ENCODE measurements around the gene ELAC2. TPM values are rescaled to one million over a fixed set of nuclear protein-coding genes. Genes with fewer than 3 reads are reported as not detected.

ELAC2 gene
- total and polyA plus RNA-seq, 2 of the 8 experiments (the other 6 are each of a cell fraction or from before 2014, with no cell fraction given) = 91.6 to 127 TPM

DNA sequence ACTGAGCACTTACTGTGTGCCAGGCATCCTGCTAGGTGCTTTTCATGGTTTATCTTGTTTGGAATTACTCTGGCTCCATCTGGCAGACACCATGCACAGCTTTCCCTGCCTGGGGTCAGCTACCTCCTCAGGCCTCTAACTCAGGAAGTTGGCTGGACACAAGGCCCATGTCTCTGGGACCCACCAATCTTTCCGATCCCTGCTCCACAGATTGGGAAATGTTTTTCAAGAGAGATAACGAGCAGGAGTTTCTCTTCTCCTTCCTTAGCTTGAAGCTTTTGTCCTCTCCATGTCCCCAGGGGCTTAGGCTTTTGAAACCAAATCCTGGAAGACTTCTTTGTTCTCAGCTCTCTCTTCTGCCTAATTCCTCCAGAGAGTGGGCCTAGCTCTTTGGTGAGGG is 11.5 kb upstream of the ELAC2 start:
- no peaks in the 10 kb centered on the region for H4K20me1 ChIP-seq (replicated peaks in 1 of 2; ENCODE audit: control insufficient read depth in 1 of 2, insufficient read depth in 2 of 2, low read length in 2 of 2)
- FAIRE-seq (no peak), DNase-seq (ENCODE audit: low read depth in 1 of 2, low spot score in 2 of 2) (no peak)
- POLR2A ChIA-PET (ENCODE audit: partially characterized antibody) = interaction anchor here (1.6 kb wide), 1 partner anchor 12 kb away, joined by 5 read pairs; the partner anchor contains the start of gene ELAC2
- no peak overlapping the region for H2BK5ac ChIP-seq (ENCODE audit: low read depth, low read length)
- H2BK20ac ChIP-seq (ENCODE audit: low read length) = no peak overlapping the region
- H3K4me2 ChIP-seq (ENCODE audit: insufficient read depth in 1 of 2, low read depth in 2 of 2, low read length in 2 of 2) = no peak overlapping the region
- CTCF ChIA-PET (ENCODE audit: partially characterized antibody) = interaction anchor here (0.5 to 6.2 kb wide), 24 partner anchors 9 to 1529 kb away, joined by 3 to 52 read pairs (median 4); partner anchors contain the start of gene ELAC2
- 75% methylated on average over 2 of the region's 2 CpGs; no CpG with 5 or more reads in 1 of the 2 experiments for WGBS, 2 experiments (ENCODE audit: extremely low coverage in 1 of 2, insufficient coverage in 1 of 2, insufficient read length in 1 of 2, insufficient replicate concordance in 2 of 2, low coverage in 1 of 2, low lambda C conversion rate in 2 of 2, missing lambda C conversion rate in 1 of 2)
- peaks cover 0 to under 1% (median under 1%) of the 10 kb centered on the region in 4 experiments; a peak in 2 of 7 replicates for H3K4me1 ChIP-seq (replicated peaks in 1 of 4; ENCODE audit: control insufficient read depth in 3 of 4, insufficient read depth in 4 of 4, low read length in 3 of 4)
- H3K4ac ChIP-seq (replicated peaks; ENCODE audit: insufficient read length, low read depth, low read length) = no peak overlapping the region
- no peaks in the 10 kb centered on the region for H3K79me2 ChIP-seq (ENCODE audit: control insufficient read depth in 1 of 2, insufficient read depth in 2 of 2, low read length in 2 of 2)
- H3K9ac ChIP-seq (replicated peaks in 1 of 4; ENCODE audit: extremely low read depth in 1 of 4, low read depth in 3 of 4, low read length in 3 of 4) = no peak overlapping the region
- no peak overlapping the region for H4K91ac ChIP-seq (replicated peaks; ENCODE audit: insufficient read length, low read length)
- no peak overlapping the region for H3K27ac ChIP-seq (ENCODE audit: low read depth, low read length)
- no peak overlapping the region for H3K4me3 ChIP-seq (ENCODE audit: extremely low read depth in 1 of 4, insufficient read depth in 2 of 4, low read depth in 3 of 4, low read length in 4 of 4)
- H3K23ac ChIP-seq (ENCODE audit: insufficient read length) = no peak overlapping the region
- H3K27me3 ChIP-seq (replicated peaks in 1 of 4; ENCODE audit: control insufficient read depth in 3 of 4, extremely low read depth in 1 of 4, insufficient read depth in 3 of 4, low read length in 3 of 4) = no peaks in the 10 kb centered on the region
- H4K5ac ChIP-seq (ENCODE audit: insufficient read length, low read depth, low read length) = no peak overlapping the region
- H3K56ac ChIP-seq (replicated peaks; ENCODE audit: insufficient read length, low read depth, low read length) = no peak overlapping the region
- no peak overlapping the region for H2AK5ac ChIP-seq (ENCODE audit: low read depth, low read length)
- H4K8ac ChIP-seq (ENCODE audit: extremely low read depth, insufficient read depth, low read length) = no peak overlapping the region
- H3K36me3 ChIP-seq (ENCODE audit: control insufficient read depth in 2 of 4, insufficient read depth in 4 of 4, low read length in 3 of 4) = no peaks in the 10 kb centered on the region
- no peaks in the 10 kb centered on the region for H3K9me3 ChIP-seq (ENCODE audit: insufficient read depth in 2 of 2, low read depth in 1 of 2, low read length in 1 of 2)
- H3K18ac ChIP-seq (ENCODE audit: extremely low read depth, low read length) = no peak overlapping the region
- H3K14ac ChIP-seq (ENCODE audit: insufficient read length) = no peak overlapping the region
- no peak overlapping the region for H2BK15ac ChIP-seq (ENCODE audit: low read length)
- peaks cover 4% of the 10 kb centered on the region; the same call in 1 of the 2 replicates for H3K23me2 ChIP-seq (ENCODE audit: low read depth, low read length)
- H2BK120ac ChIP-seq (replicated peaks; ENCODE audit: low read depth, low read length) = no peak overlapping the region
- H2BK12ac ChIP-seq (ENCODE audit: low read depth, low read length) = no peak overlapping the region
- 0 out of 2 replicates have a peak overlapping the region, but pooled peaks have one; percentile 23 for H2AFZ ChIP-seq (ENCODE audit: low read length)
- H3K79me1 ChIP-seq (ENCODE audit: low read depth, low read length) = no peaks in the 10 kb centered on the region
- TF ChIP-seq HDAC2 (IDR thresholded peaks at IDR 0.05; ENCODE audit: borderline replicate concordance in 1 of 2, low read depth in 2 of 2, low read length in 2 of 2) (no peak), ATF3 (IDR thresholded peaks at IDR 0.05; ENCODE audit: insufficient read depth, low read depth, low read length) (no peak)

All from H1 (cell line).